SK-N-SH (cell line): ENCODE measurements around the gene GPRC5B. TPM values are rescaled to one million over a fixed set of nuclear protein-coding genes. Genes with fewer than 3 reads are reported as not detected.

Experiments
- CTCF ChIA-PET: fragments of 300-600, 350-600 bp; formaldehyde crosslinking; extraction: SDS; loops from one replicate; lab custom pipeline; 2021; lab: Yijun Ruan, JAX
- POLR2A ChIA-PET: fragments of 350-600 bp; sonication (Branson Sonifier 250); formaldehyde crosslinking; extraction: SDS; loops from one replicate; lab custom pipeline; 2020; ENCODE audit warnings: antibody characterized with exemption, inconsistent platforms; lab: Yijun Ruan, JAX
- DNase-seq: peaks from one replicate; pipeline ENCODE4 v3.0.0; 2012
- H2AFZ ChIP-seq: fragments of 200-600 bp; sonication (generic); 2 replicates; pipeline ENCODE4 v1.8.1; 2016; ENCODE audit warnings: antibody characterized with exemption, mild to moderate bottlenecking, low read depth
- H3F3A ChIP-seq: fragments of 200-600 bp; sonication (generic); replicated peaks from 2 replicates; pipeline ENCODE3; 2016; ENCODE audit warnings: antibody characterized with exemption, mild to moderate bottlenecking; ENCODE audit not compliant: insufficient read depth
- H3K27ac ChIP-seq, 2 experiments: fragments of 200-500 bp in 1 of 2; fragments of 200-600 bp in 1 of 2; sonication (Bioruptor generic) in 1 of 2; sonication (generic), shearing (Covaris generic) in 1 of 2; 2 replicates each; pipeline versions ENCODE4 v1.5.1 to v1.6.1; 2014 to 2016; ENCODE audit warnings: low read depth in 2 of 2, inconsistent platforms in 1 of 2, low read length in 1 of 2, mild to moderate bottlenecking in 1 of 2, mixed read lengths in 1 of 2
- H3K27me3 ChIP-seq: fragments of 200-600 bp; sonication (generic), shearing (Covaris generic); 2 replicates; pipeline ENCODE4 v1.6.1; 2016; ENCODE audit warnings: mixed run types; ENCODE audit not compliant: insufficient read depth
- H3K36me3 ChIP-seq, 2 experiments: fragments of 200-500 bp in 1 of 2; fragments of 200-600 bp in 1 of 2; sonication (Bioruptor generic) in 1 of 2; sonication (generic) in 1 of 2; replicated peaks in 1 of 2; 2 replicates each; pipeline versions ENCODE3 to v1.5.1; 2014 to 2016; ENCODE audit warnings: low read length in 1 of 2, mild to moderate bottlenecking in 1 of 2; ENCODE audit not compliant: insufficient read depth in 2 of 2, control insufficient read depth in 1 of 2
- H3K4me1 ChIP-seq, 2 experiments: fragments of 200-500 bp in 1 of 2; fragments of 200-600 bp in 1 of 2; sonication (Bioruptor generic) in 1 of 2; sonication (generic), shearing (Covaris generic) in 1 of 2; 2 replicates each; pipeline versions ENCODE4 v1.5.1 to v1.6.1; 2014 to 2016; ENCODE audit warnings: low read depth in 1 of 2, low read length in 1 of 2, mixed run types in 1 of 2; ENCODE audit not compliant: insufficient read depth in 2 of 2, control insufficient read depth in 1 of 2
- H3K4me2 ChIP-seq: fragments of 200-600 bp; sonication (generic), shearing (Covaris generic); 2 replicates; pipeline ENCODE4 v1.6.1; 2017; ENCODE audit warnings: mixed run types
- H3K4me3 ChIP-seq, 2 experiments: fragments of 200-500 bp in 1 of 2; fragments of 200-600 bp in 1 of 2; sonication (Bioruptor generic) in 1 of 2; sonication (generic), shearing (Covaris generic) in 1 of 2; 2 replicates each; pipeline versions ENCODE4 v1.5.1 to v1.8.1; 2014 to 2016; ENCODE audit warnings: low read depth in 2 of 2, inconsistent platforms in 1 of 2, low read length in 1 of 2, mild to moderate bottlenecking in 1 of 2, mixed read lengths in 1 of 2, moderate library complexity in 1 of 2
- H3K79me2 ChIP-seq: fragments of 200-600 bp; sonication (generic); 2 replicates; pipeline ENCODE4 v1.8.1; 2017; ENCODE audit warnings: mild to moderate bottlenecking; ENCODE audit not compliant: insufficient read depth
- H3K9ac ChIP-seq: fragments of 200-600 bp; sonication (generic); 2 replicates; pipeline ENCODE4 v1.6.1; 2017; ENCODE audit warnings: mixed run types
- H3K9me2 ChIP-seq: fragments of 200-600 bp; sonication (generic); 2 replicates; pipeline ENCODE4 v1.6.1; 2017; ENCODE audit warnings: mixed run types
- H3K9me3 ChIP-seq: fragments of 200-600 bp; sonication (generic); 2 replicates; pipeline ENCODE4 v1.6.1; 2017; ENCODE audit warnings: mixed run types, mild to moderate bottlenecking, moderate library complexity
- H4K20me1 ChIP-seq: fragments of 200-600 bp; sonication (generic); 2 replicates; pipeline ENCODE4 v1.6.1; 2017; ENCODE audit warnings: mild to moderate bottlenecking, mixed run types; ENCODE audit not compliant: insufficient read depth
- EP300 ChIP-seq, 2 experiments: IDR thresholded peaks; 2 replicates each; pipeline versions ENCODE4 v1.4.0 to v1.6.1; 2012; ENCODE audit warnings: borderline replicate concordance in 1 of 2, low read depth in 1 of 2, low read length in 1 of 2
- EZH2phosphoT487 ChIP-seq: fragments of 200-600 bp; sonication (generic); IDR thresholded peaks from 2 replicates; pipeline ENCODE4 v1.6.1; 2017; ENCODE audit warnings: low read depth, mixed run types, mild to moderate bottlenecking, antibody characterized with exemption, moderate library complexity, borderline replicate concordance
- FOSL2 ChIP-seq: IDR thresholded peaks from 2 replicates; pipeline ENCODE4 v1.4.0; 2012; ENCODE audit warnings: low read depth, mild to moderate bottlenecking, moderate library complexity, borderline replicate concordance
- FOXM1 ChIP-seq: IDR thresholded peaks from 2 replicates; pipeline ENCODE4 v1.4.0; 2012; ENCODE audit warnings: low read depth, mild to moderate bottlenecking
- GABPA ChIP-seq: IDR thresholded peaks from 2 replicates; pipeline ENCODE4 v1.4.0; 2012; ENCODE audit warnings: low read depth, mild to moderate bottlenecking
- MEF2A ChIP-seq: IDR thresholded peaks from 2 replicates; pipeline ENCODE4 v1.4.0; 2012; ENCODE audit warnings: low read depth, borderline replicate concordance
- MXI1 ChIP-seq: IDR thresholded peaks from 2 replicates; pipeline ENCODE4 v1.6.1; 2012; ENCODE audit warnings: mild to moderate bottlenecking, low read depth, low read length, improper control_type of control experiment
- NRF1 ChIP-seq: IDR thresholded peaks from 2 replicates; pipeline ENCODE4 v1.6.1; 2012; ENCODE audit warnings: low read depth, mild to moderate bottlenecking, low read length
- RAD21 ChIP-seq: IDR thresholded peaks from 2 replicates; pipeline ENCODE4 v1.6.1; 2012; ENCODE audit warnings: mild to moderate bottlenecking, low read length
- RFX5 ChIP-seq: IDR thresholded peaks from 2 replicates; pipeline ENCODE4 v1.6.1; 2012; ENCODE audit warnings: mild to moderate bottlenecking, improper control_type of control experiment, low read length
- SIN3A ChIP-seq: IDR thresholded peaks from 2 replicates; pipeline ENCODE4 v1.6.1; 2012; ENCODE audit warnings: low read depth, mild to moderate bottlenecking, low read length, moderate library complexity, borderline replicate concordance
- TCF12 ChIP-seq: IDR thresholded peaks from 2 replicates; pipeline ENCODE4 v1.4.0; 2012
- YY1 ChIP-seq: IDR thresholded peaks from 2 replicates; pipeline ENCODE4 v1.4.0; 2012; ENCODE audit warnings: low read depth, mild to moderate bottlenecking
- WGBS: methylation state at CpG from one replicate; pipeline ENCODE4 v1.1.6; 2017; ENCODE audit warnings: low lambda C conversion rate; 5-methylcytosine and 5-hydroxymethylcytosine counted together
- polyA plus RNA-seq, 3 experiments: library from polyadenylated mRNA; depleted of rRNA; stranded (reverse); fragments of >200 nt; gene quantifications; 2 replicates each; pipeline ENCODE4 v1.2.3, GENCODE V29; 2012
- TF ChIP-seq, protein P1 (sequence below): IDR thresholded peaks from 2 replicates; pipeline ENCODE4 v1.6.1; 2012; ENCODE audit warnings: mild to moderate bottlenecking, low read depth, low read length, moderate library complexity
- TF ChIP-seq, protein P2 (sequence below): IDR thresholded peaks from 2 replicates; pipeline ENCODE4 v1.4.0; 2012; ENCODE audit warnings: low read depth
- TF ChIP-seq, protein P3 (sequence below): IDR thresholded peaks from 2 replicates; pipeline ENCODE4; 2012
- TF ChIP-seq, protein P4 (sequence below): fragments of 200-600 bp; sonication (generic); IDR thresholded peaks from 2 replicates; pipeline ENCODE4 v1.6.1; 2017; ENCODE audit warnings: antibody characterized with exemption, mild to moderate bottlenecking, moderate library complexity
- TF ChIP-seq, protein P5 (sequence below): fragments of 150-350 bp; IDR thresholded peaks from 2 replicates; pipeline ENCODE4 v1.6.1; 2016; ENCODE audit warnings: mild to moderate bottlenecking, low read depth, low read length

Gene GPRC5B
- polyA plus RNA-seq, 1 of the 3 experiments (the other 2 are of a cell fraction): 1.1 TPM

DNA sequence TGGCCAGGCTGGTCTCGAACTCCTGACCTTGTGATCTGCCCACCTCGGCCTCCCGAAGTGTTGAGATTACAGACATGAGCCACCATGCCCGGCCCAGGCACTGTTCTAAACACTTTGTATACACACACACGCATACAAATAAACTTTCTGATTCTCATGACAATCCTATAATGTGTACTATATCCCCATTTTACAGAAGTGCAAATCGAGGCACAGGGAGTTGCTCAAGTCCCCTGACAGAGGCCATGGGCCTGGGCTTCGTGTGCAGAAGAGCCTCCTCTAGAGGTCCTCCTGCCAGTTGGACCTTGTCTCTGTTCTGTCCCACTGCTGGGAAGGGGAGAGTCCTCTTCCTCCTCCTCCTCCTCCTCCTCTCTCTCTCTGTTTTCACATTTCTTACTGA lies 9.9 kb upstream of the GPRC5B start:
- H4K20me1 ChIP-seq: no peaks in the 10 kb centered on the region
- ChIA-PET POLR2A (no interaction called here), CTCF (interaction anchor here (1.3 to 1.9 kb wide), 5 partner anchors 13 to 491 kb away, joined by 4 to 6 read pairs (median 5); no protein-coding TSS in a partner anchor)
- no peaks in the 10 kb centered on the region; a peak in 1 of 4 replicates for H3K4me1 ChIP-seq
- no peaks in the 10 kb centered on the region for H3K27me3 ChIP-seq
- H3K4me3 ChIP-seq: no peak overlapping the region
- no peaks in the 10 kb centered on the region for H3F3A ChIP-seq
- TF ChIP-seq, protein P1, sequence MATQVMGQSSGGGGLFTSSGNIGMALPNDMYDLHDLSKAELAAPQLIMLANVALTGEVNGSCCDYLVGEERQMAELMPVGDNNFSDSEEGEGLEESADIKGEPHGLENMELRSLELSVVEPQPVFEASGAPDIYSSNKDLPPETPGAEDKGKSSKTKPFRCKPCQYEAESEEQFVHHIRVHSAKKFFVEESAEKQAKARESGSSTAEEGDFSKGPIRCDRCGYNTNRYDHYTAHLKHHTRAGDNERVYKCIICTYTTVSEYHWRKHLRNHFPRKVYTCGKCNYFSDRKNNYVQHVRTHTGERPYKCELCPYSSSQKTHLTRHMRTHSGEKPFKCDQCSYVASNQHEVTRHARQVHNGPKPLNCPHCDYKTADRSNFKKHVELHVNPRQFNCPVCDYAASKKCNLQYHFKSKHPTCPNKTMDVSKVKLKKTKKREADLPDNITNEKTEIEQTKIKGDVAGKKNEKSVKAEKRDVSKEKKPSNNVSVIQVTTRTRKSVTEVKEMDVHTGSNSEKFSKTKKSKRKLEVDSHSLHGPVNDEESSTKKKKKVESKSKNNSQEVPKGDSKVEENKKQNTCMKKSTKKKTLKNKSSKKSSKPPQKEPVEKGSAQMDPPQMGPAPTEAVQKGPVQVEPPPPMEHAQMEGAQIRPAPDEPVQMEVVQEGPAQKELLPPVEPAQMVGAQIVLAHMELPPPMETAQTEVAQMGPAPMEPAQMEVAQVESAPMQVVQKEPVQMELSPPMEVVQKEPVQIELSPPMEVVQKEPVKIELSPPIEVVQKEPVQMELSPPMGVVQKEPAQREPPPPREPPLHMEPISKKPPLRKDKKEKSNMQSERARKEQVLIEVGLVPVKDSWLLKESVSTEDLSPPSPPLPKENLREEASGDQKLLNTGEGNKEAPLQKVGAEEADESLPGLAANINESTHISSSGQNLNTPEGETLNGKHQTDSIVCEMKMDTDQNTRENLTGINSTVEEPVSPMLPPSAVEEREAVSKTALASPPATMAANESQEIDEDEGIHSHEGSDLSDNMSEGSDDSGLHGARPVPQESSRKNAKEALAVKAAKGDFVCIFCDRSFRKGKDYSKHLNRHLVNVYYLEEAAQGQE: no peak
- no peak for TF ChIP-seq MEF2A
- TF ChIP-seq YY1: no peak
- TF ChIP-seq FOXM1: no peak
- no peak for TF ChIP-seq NRF1
- H3K9me3 ChIP-seq: no peaks in the 10 kb centered on the region
- DNase-seq: no peak
- WGBS: 50% methylated on average over 7 of the region's 7 CpGs
- H3K9ac ChIP-seq: no peak overlapping the region
- no peaks in the 10 kb centered on the region for H3K9me2 ChIP-seq
- no peaks in the 10 kb centered on the region for H3K79me2 ChIP-seq
- H3K27ac ChIP-seq: no peak overlapping the region
- no peak overlapping the region for H3K4me2 ChIP-seq
- no peak overlapping the region for H2AFZ ChIP-seq
- no peaks in the 10 kb centered on the region for H3K36me3 ChIP-seq

DNA sequence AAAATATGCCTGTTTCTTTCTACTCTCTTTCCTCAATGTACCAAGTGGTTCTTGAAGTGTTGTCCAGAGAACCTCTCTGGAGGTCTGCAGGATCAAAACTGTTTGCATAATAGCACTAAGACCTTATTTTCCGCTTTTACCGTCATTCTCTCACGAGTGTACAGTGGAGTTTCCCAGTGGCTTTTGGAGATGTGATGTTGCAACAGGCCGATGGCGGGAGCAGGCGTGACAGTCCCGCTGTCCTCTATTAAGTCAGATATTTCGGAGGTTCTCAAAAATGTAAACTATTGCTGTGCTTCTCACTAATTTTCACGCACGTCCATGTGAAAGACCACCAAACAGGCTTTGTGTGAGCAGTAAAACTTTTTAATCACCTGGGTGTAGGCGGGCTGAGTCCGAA lies 8.3 kb upstream of the GPRC5B start:
- Histone ChIP-seq H3F3A (no peaks in the 10 kb centered on the region), H3K27ac (no peak overlapping the region), H3K9me2 (no peaks in the 10 kb centered on the region), H3K36me3 (no peaks in the 10 kb centered on the region), H3K27me3 (no peaks in the 10 kb centered on the region), H3K9ac (no peak overlapping the region), H3K4me2 (no peak overlapping the region), H3K79me2 (no peaks in the 10 kb centered on the region), H4K20me1 (no peaks in the 10 kb centered on the region), H3K4me1 (no peaks in the 10 kb centered on the region), H2AFZ (no peak overlapping the region), H3K4me3 (no peak overlapping the region), H3K9me3 (no peaks in the 10 kb centered on the region)
- 88% methylated on average over 12 of the region's 12 CpGs for WGBS
- CTCF ChIA-PET: interaction anchor here (1.0 to 3.6 kb wide), 4 partner anchors 15 to 493 kb away, joined by 3 to 17 read pairs (median 10); no protein-coding TSS in a partner anchor
- DNase-seq: no peak
- POLR2A ChIA-PET: no interaction called here
- TF ChIP-seq, protein P2, sequence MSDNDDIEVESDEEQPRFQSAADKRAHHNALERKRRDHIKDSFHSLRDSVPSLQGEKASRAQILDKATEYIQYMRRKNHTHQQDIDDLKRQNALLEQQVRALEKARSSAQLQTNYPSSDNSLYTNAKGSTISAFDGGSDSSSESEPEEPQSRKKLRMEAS: no peak
- TF ChIP-seq RFX5: no peak
- no peak for TF ChIP-seq MXI1
- TF ChIP-seq FOXM1: no peak
- TF ChIP-seq RAD21: no peak
- TF ChIP-seq EZH2phosphoT487: no peak
- TF ChIP-seq, protein P3, sequence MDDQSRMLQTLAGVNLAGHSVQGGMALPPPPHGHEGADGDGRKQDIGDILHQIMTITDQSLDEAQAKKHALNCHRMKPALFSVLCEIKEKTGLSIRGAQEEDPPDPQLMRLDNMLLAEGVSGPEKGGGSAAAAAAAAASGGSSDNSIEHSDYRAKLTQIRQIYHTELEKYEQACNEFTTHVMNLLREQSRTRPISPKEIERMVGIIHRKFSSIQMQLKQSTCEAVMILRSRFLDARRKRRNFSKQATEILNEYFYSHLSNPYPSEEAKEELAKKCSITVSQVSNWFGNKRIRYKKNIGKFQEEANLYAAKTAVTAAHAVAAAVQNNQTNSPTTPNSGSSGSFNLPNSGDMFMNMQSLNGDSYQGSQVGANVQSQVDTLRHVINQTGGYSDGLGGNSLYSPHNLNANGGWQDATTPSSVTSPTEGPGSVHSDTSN: no peak
- TF ChIP-seq TCF12: no peak
- TF ChIP-seq, protein P4, sequence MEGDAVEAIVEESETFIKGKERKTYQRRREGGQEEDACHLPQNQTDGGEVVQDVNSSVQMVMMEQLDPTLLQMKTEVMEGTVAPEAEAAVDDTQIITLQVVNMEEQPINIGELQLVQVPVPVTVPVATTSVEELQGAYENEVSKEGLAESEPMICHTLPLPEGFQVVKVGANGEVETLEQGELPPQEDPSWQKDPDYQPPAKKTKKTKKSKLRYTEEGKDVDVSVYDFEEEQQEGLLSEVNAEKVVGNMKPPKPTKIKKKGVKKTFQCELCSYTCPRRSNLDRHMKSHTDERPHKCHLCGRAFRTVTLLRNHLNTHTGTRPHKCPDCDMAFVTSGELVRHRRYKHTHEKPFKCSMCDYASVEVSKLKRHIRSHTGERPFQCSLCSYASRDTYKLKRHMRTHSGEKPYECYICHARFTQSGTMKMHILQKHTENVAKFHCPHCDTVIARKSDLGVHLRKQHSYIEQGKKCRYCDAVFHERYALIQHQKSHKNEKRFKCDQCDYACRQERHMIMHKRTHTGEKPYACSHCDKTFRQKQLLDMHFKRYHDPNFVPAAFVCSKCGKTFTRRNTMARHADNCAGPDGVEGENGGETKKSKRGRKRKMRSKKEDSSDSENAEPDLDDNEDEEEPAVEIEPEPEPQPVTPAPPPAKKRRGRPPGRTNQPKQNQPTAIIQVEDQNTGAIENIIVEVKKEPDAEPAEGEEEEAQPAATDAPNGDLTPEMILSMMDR: no peak
- no peak for TF ChIP-seq EP300 (IDR thresholded peaks at IDR 0.05; ENCODE audit: borderline replicate concordance in 1 of 2, low read depth in 1 of 2, low read length in 1 of 2)
- no peak for TF ChIP-seq GABPA
- TF ChIP-seq SIN3A: no peak
- TF ChIP-seq, protein P5, sequence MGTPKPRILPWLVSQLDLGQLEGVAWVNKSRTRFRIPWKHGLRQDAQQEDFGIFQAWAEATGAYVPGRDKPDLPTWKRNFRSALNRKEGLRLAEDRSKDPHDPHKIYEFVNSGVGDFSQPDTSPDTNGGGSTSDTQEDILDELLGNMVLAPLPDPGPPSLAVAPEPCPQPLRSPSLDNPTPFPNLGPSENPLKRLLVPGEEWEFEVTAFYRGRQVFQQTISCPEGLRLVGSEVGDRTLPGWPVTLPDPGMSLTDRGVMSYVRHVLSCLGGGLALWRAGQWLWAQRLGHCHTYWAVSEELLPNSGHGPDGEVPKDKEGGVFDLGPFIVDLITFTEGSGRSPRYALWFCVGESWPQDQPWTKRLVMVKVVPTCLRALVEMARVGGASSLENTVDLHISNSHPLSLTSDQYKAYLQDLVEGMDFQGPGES: no peak
- TF ChIP-seq FOSL2: no peak
